GM18858 (cell line): Measurements from ENCODE around the gene SPAG9.

Experiments used
- ATAC-seq: cut with Tn5 transposase; IDR thresholded peaks from one replicate; pipeline ENCODE4 v1.9.1; 2021; ENCODE audit not compliant: unreplicated experiment

The SPAG9 gene

DNA sequence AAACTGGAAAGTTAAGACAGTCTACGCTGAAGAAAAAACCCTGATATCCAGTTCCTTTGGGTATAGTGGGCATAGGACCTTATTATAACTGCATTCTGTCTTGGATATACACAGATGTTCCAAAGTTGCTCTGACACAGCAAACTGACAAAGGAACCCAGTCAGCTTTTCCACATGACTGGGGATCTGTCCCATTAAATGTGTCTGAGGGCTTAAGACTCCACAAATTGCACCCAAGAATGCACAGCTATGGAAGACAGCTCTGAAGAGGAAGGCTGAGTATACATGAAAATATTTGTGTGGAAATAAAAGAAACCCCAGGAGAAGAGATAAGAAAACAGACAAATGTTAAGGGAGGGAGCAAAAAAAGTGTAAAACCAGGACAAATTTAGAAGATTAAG is 114.1 kb downstream of the SPAG9 start:
- no peak for ATAC-seq

DNA sequence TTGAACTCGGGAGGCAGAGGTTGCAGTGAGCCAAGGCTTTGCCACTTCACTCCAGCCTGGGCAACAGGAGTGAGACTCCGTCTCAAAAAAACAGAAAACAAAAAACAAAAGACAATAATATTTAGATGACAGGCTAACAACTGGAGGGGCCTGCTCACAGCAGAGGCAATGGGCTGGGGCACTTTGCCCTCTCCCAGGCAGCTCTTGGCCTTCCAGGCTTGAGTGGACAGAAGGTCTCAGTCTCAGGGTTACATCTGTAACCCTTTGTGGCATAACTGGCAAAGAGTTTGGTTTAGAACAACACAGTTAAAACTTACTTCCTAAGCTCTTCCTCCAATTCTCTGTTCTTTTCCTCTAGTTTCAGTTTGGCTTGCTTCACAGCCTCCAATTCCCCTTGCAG is 114.9 kb downstream of the SPAG9 start:
- no peak for ATAC-seq

DNA sequence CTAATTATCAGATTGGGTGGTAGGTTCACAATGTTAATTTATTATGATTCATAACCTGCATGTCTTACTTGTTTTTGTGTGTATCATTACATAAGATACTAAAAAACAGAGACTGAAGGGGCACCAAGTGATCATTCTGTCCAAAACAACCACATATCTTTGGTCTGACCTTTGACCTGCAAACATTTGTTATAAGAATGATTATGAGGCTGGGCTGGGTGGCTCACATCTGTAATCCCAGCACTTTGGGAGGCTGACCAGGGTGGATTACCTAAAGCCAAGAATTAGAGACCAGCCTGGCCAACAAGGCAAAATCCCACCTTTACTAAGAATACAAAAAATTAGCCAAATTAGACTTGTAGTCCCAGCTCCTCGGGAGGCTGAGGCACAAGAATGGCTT is 116.4 kb downstream of the SPAG9 start:
- no peak for ATAC-seq

DNA sequence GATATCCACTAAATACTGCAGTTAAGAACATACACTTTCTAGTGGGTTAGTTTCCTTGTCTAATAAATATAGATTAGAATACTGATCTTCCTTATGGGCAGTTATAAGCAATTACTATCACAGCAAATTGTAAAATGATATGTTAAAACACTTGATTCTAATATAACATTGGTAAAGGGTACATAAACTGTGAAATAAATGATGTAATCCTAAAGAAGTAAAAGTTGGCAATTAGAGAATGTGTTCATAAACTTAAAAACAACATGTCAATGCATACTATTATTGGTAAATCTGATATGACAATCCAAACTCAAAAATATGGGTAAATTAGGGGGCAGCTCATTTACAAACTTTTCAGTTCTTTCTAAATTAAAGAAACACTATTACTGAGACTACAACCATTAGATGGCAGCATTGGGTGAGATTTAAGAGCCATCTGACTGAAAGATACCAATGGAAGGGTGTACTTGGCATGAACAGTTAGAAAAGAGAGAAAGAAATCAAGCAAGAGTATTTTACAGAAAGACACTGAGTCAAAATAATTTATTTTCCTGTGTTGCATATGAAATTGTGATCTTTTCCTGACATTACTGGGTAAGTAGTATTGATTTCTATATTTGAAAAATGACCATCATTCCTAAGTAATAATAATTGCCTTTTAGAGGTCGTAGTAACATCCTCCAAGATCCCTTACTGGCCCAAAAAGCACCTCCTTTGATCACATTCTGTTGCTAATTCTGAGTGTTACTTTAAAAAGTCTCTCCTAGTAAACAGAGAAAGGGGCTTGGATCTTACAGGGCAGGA is 119.6 kb downstream of the SPAG9 start:
- no peak for ATAC-seq

DNA sequence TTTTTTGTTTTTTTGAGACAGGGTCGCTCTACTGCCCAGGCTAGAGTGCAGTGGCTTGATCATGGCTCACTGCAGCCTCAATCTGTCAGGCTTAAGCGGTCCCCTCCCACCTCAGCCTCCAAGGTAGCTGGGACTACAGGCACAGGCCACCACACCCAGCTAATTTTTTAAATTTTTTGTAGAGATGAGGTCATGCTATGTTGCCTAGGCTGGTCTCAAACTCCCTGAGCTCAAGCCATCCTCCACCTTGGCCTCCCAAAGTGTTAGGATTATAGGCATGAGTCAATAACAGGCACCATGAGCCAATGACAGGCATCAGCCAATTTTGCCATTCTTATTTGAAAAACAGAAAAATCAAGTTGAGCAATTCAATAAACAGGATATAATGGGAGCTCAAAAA is 125.0 kb downstream of the SPAG9 start:
- no peak for ATAC-seq

DNA sequence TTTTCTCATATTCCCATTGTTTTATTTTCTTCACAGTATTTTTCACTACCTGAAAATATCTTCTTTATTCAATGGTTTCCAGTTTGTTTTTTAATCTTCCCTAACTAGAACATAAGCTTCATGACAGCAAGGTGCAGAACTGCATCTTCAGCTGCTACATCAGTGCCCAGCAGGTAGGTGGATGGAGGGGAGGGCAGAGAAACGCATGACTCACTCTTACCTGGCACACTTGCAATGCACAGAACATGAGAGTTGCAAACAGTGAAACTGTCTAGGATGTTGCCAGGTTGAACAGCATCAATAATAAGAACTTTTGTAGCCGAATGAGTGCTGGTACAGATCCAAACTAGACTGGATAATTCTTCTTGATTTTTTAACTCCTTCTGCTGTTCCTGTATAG is 127.1 kb downstream of the SPAG9 start:
- ATAC-seq = no peak

DNA sequence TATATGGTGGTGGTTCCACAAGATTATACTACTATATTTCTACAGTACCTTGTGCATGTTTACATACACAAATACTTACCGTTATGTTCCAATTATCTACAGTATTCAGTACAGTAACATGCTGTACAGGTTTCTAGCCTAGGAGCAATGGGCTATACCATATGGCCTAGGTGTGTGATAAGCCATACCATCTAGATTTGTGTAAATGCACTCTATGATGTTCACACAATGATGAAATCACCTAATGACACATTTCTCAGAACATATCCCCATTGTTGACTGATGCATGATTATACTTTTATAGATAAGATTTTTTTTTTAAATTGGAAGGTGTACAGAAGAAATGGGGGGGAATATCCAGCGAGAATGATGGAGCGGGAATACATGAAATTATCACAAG is 131.5 kb downstream of the SPAG9 start:
- ATAC-seq = no peak

DNA sequence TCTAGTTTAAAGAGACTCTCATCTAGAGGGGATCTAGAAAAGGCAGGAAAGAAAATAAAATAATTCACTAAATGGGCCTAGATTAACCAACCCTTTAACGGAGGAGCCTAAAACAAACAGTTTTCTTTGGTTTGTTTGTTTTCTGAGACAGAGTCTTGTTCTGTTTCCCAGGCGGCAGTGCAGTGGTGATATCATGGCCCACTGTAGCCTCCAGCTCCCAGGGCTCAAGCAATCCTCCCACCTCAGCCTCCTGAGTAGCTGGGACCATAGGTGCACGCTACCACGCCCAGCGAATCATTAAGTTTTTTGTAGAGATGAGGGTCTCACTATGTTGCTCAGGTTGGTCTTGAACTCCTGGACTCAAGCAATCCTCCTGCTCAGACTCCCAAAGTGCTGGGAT is 132.2 kb downstream of the SPAG9 start:
- ATAC-seq = no peak

DNA sequence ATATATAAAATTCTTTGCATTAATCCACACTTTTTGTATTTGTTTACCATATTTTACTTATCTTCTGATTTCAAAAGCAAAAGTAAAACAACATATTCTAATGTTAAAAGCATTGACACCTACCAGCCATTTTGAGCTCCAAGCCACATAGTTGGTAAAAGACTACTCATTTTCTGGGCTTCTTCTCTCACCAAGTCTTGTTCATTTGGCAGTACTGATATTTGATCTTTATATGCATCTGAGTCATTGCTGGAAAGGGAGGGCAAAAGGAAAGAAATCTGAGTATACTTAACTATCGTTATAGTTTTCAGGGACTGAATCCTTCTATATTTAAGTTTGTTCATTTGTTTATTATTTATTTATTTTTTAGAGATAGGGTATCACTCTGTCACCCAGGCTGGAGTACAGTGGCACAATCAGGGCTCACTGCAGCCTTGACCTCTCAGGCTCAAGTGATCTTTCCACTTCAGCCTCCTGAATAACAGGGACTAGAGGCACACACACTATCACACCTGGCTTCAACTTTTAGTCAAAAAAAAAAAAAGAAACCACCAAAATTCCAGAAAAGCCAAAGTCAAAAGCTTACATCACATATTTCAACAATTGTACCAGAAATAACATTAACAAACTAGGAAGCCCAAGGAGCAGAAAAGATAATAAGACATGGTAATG is 133.5 kb downstream of the SPAG9 start:
- no peak for ATAC-seq

DNA sequence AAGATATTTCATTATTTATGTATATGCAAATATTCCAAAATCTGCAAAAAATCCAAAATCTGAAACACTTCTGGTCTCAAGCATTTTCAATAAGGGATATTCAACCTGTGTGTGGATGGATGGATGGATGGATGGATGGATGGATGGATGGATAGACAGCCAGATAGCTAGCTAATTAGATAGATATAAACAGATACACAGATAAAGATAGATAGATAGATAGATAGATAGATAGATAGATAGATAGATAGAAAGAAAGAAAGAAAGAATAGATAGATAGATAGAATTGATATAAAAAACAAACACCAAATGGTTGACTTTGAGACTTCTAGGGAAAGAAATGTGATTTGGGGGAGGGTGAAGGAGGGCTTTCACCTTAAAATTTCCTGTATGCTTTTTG is 139.4 kb downstream of the SPAG9 start:
- ATAC-seq = no peak

DNA sequence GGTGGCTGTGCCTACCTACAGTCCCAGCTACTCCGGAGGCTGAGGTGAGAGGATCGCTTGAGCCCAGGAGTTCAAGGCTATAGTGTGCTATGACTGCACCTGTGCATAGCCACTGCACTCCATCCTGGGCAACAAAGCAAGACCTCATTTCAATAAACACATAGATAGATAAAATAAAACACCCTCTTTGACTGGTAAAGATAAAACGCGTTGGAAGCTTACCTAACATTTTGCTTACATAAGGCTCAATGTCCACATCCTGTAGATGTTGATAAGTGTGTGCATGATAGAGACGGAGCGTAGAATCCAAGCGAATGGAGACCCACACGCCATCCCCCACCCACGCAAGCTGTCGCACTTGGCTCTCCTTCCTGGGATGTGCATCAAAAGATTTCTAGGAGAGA is 141.1 kb downstream of the SPAG9 start:
- ATAC-seq = no peak

DNA sequence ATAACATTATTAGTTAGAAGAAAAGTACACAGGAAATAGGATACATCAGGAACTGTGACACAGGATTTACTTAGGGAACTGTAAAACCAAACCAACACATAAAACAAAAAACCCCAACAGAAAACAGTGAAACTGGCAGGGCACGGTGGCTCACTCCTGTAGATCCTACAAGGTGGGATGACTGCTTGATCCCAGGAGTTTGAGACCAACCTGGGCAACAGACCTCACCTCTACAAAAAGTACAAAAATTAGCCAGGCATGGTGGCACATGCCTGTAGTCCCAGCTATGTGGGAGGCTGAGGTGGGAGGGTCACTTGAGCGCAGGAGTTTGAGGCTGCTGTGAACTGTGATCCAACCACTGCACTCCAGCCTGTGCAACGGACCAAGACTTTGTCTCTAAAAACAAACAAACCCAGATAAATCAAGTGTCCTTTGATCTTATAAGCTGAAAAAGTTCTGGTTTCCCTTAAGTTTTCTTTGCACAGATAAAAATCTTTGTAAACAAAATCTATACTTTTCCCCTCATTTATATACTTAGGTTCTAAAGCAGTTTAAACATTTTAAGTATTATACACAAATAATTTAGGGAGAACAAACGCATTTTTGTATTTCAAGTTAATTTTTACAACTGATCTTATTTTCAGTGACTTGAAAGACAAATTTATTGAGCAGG is 143.0 kb downstream of the SPAG9 start:
- ATAC-seq = no peak

DNA sequence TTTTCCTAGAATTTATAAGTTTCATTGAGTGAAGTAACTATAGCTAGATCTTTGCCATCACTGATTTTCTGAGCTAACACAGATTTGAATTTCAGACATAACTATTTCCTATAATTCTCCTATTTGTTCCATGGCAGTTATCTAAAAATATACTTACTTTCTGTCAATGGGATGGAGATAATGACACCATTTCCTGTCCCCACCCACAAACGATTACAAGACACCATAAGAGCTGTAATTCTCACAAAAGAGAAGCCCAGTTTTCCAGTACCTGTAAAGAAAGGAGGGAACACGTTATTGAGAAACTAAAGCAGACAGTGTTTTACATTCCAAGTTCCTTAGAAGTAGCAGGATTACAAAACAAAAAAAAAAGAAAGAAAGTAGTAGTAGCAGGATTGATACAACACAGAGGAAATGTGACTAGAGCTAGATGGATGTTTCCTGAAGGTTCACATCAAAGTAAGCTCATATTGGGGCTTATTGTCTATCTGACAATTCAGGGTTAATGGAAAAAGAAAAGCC is 143.7 kb downstream of the SPAG9 start:
- ATAC-seq = no peak

DNA sequence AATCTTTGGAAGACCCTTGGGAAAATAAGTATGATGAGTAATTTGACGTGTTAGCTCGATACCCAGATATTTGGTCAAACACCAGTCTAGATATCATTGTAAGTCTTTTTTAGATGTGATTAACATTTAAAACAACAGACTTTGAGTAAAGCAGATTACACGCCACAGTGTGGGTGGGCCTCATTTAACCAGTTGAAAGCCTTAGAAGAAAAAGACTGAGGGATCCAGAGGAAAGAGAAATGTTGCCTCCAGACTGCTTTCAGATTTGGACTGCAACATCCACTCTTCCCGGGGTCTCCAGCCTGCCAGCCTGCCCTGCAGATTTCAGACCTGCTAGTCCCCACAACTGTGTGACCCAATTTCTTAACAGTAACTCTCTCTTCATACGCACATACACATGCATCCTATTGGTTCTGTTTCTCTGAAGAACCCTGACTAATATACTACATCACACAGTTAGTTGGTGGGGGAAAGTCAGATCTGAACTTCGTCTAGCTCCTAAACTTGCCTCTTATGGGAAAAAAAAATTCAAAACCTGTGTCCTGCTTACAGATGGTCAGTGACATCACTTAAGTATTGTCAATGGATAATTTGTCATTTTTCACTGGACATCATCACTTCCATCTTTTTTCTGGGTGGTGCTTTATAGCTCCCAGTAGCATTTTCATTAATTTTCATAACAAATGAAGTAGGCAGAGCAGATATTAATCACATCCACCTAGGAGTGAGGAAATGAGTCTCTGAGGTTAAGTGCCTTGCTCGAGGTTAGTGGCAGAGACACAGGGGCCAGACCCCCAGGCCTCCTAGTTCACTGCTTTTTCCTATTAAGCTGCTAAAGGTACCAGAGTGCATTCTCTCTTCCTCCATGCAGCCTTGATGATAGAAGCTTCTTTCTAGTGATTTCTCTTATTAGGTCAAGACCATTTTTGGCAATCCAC is 146.8 kb downstream of the SPAG9 start:
- no peak for ATAC-seq

DNA sequence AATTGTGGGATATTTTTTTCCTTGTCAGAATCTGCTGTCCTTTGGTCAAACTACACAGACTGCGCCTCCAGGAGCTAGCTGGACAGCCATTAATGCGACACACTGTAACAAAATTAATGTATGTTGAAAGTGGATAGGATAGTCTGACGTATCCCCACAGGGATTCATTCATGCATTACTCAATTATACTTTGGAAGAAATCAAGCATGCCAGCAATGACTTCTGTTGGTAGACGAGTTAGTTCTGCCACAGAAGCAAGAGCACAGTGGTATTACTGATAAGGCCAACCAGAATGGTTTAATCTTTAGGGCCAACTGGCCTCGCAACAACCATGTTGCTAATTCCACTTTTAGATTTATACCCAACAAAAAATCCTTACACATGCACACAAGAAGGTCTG is 148.1 kb downstream of the SPAG9 start:
- no peak for ATAC-seq

DNA sequence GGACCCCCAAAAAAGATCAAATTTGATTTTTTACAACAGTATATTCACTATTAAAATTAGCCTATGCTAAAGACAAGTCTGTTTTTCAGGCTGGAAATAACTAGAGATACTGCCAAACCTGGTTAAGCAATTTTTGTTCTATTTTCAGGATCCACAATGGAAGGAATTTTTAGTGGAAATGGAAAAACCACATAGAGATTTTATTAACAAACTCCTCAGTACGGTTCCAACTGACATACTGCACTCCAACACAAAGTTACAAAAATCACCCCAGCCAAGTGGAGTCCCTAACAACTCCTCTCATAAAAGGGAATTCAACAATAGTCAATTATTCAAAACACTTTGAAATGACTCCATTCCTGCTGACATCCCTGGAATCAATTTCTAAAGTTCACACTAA is 152.9 kb downstream of the SPAG9 start:
- no peak for ATAC-seq

DNA sequence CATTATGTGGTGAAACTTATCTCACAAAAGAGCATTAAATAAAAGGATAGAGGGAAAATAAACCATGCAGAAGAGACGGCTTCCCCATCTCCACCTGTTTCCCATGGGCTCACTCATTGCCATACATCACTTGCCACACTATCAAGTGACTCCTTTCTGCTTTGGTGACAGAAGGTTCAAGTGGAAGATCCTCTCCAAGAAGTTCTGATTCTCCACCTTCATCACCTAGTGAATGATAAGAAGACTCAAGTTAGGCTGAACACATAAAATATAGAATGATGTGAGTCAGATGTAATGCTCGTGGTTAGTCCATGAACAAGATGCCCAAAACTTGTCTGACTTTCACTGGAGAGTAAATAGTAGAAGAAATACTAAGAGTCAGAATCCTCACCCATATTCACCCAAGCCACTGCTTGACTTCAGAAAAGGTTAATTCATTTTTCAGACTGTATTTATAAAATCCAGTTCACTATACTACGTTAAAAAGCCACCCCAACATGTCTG is 154.5 kb downstream of the SPAG9 start:
- ATAC-seq = no peak

DNA sequence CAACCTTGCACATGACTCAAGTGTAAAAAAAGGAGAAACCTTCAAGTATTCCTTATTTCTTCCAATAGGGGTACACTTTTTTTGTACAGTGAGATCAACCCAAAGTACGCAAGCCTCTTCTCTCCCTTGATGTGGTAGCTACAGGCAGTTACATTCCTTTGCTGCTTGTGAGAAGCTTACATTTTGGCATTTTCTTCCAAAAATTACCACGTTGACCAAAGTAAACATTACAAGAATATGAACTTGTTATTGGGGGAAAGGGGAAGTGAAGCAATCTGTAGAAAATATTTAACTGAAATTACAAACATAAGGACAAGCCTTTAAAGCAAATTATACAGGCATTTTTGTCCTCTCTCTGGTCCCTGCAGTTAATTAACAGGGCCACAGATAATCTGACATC is 157.5 kb downstream of the SPAG9 start:
- no peak for ATAC-seq

DNA sequence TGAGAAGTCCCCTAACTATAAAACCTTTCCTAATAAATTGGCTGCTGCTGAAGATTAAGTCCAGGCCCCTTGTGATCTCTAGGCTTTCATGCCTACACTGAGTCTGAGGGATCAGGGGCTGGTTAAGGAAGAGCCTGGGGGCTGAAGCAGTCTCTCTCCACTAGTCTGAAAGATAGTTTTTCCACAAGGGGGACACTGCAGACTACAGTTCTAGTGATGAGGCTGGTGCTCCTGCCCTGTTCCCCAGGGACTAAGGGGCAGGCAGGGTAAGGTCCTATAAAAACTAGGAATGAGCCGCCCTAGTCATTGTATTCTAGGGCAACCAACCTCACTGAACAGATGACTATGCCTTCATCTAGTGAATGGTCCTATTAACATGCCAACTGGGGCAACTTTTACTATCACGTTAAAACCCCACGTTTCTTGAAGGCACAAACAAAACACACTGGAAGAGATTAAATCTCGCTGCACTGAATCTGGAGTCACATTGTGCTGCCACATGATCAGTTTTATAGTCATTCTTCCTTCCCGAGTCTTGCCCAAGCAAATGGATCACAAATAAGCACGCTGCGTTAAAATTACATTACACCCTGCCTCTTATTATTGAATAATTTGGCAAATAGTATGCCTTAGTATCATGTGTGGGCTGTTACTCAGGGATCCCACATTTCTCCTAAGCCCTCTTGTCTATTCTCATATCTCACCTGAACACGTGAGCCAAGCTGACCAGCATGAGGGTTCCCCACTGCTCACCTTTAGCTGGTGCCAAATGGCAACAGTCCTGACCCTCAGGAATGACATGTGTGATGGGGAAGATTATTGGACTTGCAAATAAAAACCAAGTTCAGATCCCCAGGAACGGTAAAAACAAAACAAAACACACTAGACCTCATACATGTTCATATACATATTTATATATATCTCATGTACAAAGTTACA is 159.1 kb downstream of the SPAG9 start:
- no peak for ATAC-seq

DNA sequence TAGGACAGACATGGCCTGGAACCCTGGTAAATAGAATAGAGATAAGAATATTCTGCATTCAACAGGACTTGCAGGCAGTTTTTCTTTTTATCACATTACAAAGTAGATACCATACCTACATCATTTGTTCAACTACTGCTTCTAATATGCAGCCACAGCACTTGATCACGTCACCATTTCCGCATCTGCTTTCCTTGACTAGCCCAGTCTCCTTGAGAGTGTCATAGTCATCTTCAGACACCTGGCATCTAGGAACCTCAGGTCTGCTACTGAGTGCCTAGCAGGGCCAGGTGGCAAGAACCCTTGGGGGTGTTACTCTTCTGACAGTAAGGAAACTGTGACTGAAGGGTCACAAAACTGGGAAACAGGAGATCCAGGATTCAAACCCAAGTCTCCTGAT is 161.3 kb downstream of the SPAG9 start:
- ATAC-seq = no peak
